Neural progenitor cell (in vitro differentiated cells): ENCODE data around the gene CD3D.

Experiments
- CTCF ChIP-seq: fragments of 200-600 bp; sonication (generic); IDR thresholded peaks from 2 replicates; pipeline ENCODE4 v1.5.1; 2017; ENCODE audit warnings: antibody characterized with exemption, mild to moderate bottlenecking
- EZH2 ChIP-seq: fragments of 200-600 bp; sonication (generic); IDR thresholded peaks from 2 replicates; pipeline ENCODE4 v1.6.1; 2017; ENCODE audit warnings: antibody characterized with exemption, mild to moderate bottlenecking, moderate library complexity

GRCh38 chr11:118313242-118313641 is 29.3 kb downstream of the CD3D start:
- TF ChIP-seq CTCF (no peak), EZH2 (no peak)
